Chondrocyte (in vitro differentiated cells): ENCODE results near the gene FLYWCH1. TPM values are rescaled to one million over a fixed set of nuclear protein-coding genes. Genes with fewer than 3 reads are reported as not detected.

Experiments used
- DNase-seq: peaks from one replicate; pipeline ENCODE4 v3.0.0; 2021; ENCODE audit warnings: mixed read lengths, low spot score
- H3K27ac Mint-ChIP-seq: one replicate; pipeline ENCODE4 v1.8.0; 2021; ENCODE audit warnings: mild to moderate bottlenecking, moderate library complexity, mixed read lengths; ENCODE audit not compliant: unreplicated experiment
- H3K27me3 Mint-ChIP-seq: 2 replicates; pipeline ENCODE4 v1.8.0; 2021; ENCODE audit warnings: low read depth, mixed read lengths
- H3K36me3 Mint-ChIP-seq: 2 replicates; pipeline ENCODE4 v1.8.0; 2021; ENCODE audit warnings: low read depth, mixed read lengths
- H3K4me1 Mint-ChIP-seq: 2 replicates; pipeline ENCODE4 v1.8.0; 2021; ENCODE audit warnings: low read depth, mild to moderate bottlenecking, mixed read lengths
- H3K4me3 Mint-ChIP-seq: one replicate; pipeline ENCODE4 v1.8.0; 2021; ENCODE audit warnings: mild to moderate bottlenecking, moderate library complexity, mixed read lengths; ENCODE audit not compliant: unreplicated experiment
- H3K9me3 Mint-ChIP-seq: 2 replicates; pipeline ENCODE4 v1.8.0; 2021; ENCODE audit warnings: low read depth, mixed read lengths
- total RNA-seq: library from RNA; stranded (reverse); gene quantifications from 3 replicates; pipeline ENCODE4 v1.2.1, GENCODE V29; 2021
- TF ChIP-seq, protein P1 (sequence below): fragments of 200-600 bp; sonication (generic); IDR thresholded peaks from 2 replicates; pipeline ENCODE4 v1.5.0; 2021; ENCODE audit warnings: antibody characterized with exemption, mild to moderate bottlenecking, moderate library complexity

The FLYWCH1 gene
- total RNA-seq, 1 donor from 2014 or later = 47.1 TPM

DNA sequence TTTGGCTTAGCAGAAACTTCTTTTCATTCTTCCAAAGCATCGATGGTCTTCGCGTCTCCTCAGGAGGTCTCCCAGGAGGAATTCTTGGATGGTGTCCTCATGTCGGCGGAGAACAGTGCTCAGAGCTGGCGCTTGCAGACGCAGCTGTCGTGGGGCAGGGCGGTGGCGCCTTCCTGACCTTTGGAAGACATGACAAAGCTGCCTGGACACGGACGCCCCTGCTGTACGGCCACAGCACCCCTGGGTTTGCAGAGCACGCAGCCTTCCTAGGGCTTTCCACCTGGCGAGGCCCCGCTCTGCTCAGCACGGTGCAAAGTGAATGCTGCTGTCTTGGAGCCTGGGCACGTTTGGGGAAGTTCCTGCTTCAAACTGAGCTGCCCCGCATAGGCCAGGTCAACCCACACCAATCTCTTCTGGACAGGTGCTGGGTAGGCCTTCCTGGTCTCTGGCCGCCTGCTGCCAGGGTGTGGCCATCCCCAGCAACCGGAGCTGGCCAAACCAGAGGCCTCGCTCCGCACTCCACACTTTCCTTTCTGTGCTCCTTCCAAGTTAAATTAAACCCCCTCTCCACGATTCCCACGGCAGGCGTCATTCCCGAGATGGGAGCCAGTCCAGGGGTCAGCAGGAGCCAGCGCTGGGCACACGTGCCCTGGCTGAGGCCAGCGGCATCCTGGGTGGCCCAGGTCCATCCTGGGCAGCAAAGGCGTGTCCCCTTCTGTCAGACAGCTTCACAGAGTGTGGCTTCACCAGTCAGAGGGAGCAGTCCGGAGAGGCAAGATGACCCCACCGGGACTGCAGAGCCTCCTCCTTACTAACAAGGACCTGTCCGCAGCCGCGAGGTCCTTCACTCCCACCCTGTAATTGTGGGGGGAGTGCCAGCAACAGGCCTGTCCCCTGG is 37.3 kb downstream of the FLYWCH1 start:
- H3K36me3 Mint-ChIP-seq = peaks cover 15% of the 10 kb centered on the region
- H3K9me3 Mint-ChIP-seq = no peaks in the 10 kb centered on the region
- H3K27ac Mint-ChIP-seq = no peak overlapping the region
- TF ChIP-seq, protein P1, sequence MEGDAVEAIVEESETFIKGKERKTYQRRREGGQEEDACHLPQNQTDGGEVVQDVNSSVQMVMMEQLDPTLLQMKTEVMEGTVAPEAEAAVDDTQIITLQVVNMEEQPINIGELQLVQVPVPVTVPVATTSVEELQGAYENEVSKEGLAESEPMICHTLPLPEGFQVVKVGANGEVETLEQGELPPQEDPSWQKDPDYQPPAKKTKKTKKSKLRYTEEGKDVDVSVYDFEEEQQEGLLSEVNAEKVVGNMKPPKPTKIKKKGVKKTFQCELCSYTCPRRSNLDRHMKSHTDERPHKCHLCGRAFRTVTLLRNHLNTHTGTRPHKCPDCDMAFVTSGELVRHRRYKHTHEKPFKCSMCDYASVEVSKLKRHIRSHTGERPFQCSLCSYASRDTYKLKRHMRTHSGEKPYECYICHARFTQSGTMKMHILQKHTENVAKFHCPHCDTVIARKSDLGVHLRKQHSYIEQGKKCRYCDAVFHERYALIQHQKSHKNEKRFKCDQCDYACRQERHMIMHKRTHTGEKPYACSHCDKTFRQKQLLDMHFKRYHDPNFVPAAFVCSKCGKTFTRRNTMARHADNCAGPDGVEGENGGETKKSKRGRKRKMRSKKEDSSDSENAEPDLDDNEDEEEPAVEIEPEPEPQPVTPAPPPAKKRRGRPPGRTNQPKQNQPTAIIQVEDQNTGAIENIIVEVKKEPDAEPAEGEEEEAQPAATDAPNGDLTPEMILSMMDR = no peak
- no peaks in the 10 kb centered on the region for H3K27me3 Mint-ChIP-seq
- H3K4me1 Mint-ChIP-seq = no peaks in the 10 kb centered on the region
- H3K4me3 Mint-ChIP-seq = no peak overlapping the region
- DNase-seq = peak; percentile 86

DNA sequence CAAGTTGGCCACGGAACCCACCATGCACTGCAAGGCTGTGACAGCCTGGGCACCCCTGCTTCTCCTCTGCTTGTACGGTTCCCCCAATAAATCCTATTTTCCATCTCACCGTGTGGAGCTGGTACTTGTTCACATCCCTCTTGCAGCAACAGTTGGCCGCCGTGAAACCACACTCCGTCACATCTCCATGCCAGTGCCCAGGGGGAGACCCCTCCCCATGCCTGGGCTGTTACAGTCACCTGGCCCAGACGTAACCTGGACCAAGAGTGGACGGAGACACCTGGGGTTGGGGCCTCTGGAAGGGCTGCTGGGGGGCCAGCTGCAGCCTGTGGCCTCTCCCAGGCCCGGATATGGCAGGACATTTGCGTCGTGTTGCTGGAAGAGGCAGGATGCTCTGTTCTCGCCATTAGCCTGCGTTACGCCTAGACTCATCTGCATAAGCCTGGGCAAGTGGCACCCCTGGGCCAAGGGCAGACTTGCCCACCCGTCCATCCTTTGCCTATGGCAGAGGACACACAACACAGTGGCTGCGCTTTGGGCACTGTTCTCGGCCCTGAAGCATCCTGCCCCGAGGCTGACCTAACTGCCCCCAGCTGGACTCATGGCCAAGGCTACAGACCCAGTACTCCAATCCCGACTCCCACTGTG is 38.1 kb downstream of the FLYWCH1 start:
- no peak overlapping the region for H3K27ac Mint-ChIP-seq
- DNase-seq = peak; percentile 83

DNA sequence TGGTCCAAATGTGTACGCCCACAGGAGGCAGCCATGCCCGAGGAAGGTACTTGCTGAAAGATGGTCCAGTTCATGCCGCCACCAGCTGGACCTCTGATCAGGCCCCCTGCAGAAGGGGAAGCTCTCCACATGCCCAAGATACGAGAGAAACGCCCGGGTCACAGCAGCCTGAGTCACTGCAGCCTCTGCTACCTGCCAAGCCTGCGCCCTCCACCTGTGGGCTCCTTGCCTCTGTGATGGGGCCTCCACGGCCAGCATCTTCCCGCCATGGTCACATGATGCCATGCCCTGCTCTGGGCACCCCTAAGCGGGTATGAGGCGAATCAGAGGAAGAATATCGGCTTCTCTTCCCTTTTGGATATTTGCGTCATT is 38.6 kb downstream of the FLYWCH1 start:
- H3K27me3 Mint-ChIP-seq = no peaks in the 10 kb centered on the region
- no peaks in the 10 kb centered on the region for H3K4me1 Mint-ChIP-seq

More for the DNA sequence above, 38.1 kb downstream of the FLYWCH1 start:
- Mint-ChIP-seq H3K36me3 (peaks cover 15% of the 10 kb centered on the region), H3K27me3 (no peaks in the 10 kb centered on the region), H3K4me1 (no peaks in the 10 kb centered on the region), H3K9me3 (no peaks in the 10 kb centered on the region), H3K4me3 (no peak overlapping the region)
- TF ChIP-seq, protein P1 = no peak

DNA sequence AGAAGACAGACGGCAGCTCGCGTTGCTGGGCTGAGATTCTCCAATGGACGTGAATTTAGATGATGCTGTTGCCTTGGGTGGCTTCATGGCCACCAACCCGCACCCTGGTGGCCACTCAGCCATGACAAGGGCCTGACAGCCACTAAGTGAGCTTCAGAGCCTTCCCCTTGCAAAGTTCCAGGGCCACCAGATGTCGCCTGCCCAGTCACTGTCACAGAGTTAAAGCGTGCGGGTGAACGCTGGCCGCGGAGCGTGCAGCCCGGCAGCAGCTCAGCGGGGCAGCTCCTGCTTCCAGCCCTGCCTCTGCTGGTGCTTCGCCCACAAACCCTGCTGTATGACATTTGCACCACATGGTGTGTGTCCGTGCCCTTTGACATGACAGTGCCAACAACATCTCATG is 39.0 kb downstream of the FLYWCH1 start:
- Mint-ChIP-seq H3K36me3 (peaks cover 15% of the 10 kb centered on the region), H3K4me1 (no peaks in the 10 kb centered on the region), H3K9me3 (no peaks in the 10 kb centered on the region), H3K4me3 (no peak overlapping the region), H3K27me3 (no peaks in the 10 kb centered on the region), H3K27ac (no peak overlapping the region)
- no peak for DNase-seq
- TF ChIP-seq, protein P1 = no peak

More for the DNA sequence above, 38.6 kb downstream of the FLYWCH1 start:
- Mint-ChIP-seq H3K27ac (no peak overlapping the region), H3K9me3 (no peaks in the 10 kb centered on the region), H3K4me3 (no peak overlapping the region), H3K36me3 (peaks cover 15% of the 10 kb centered on the region)
- TF ChIP-seq, protein P1 = no peak
- no peak for DNase-seq

DNA sequence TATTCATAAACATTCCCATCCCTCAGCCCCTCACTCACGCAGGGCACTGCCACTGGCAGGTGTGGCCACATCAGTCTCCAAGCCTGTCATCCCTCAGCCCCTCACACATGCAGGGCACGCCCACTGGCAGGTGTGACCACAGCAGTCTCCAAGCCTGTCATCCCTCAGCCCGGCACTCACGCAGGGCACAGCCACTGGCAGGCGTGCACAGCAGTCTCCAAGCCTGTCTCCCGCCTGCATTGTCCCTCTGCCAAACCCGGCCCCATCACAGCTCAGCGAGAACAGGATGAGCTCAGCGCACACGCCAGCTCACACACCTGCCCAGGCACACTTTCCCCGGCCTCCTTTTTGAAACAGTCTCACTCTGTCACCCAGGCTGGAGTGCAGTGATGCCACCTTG is 40.9 kb downstream of the FLYWCH1 start:
- Mint-ChIP-seq H3K27ac (no peak overlapping the region), H3K4me3 (no peak overlapping the region), H3K27me3 (peaks cover 2% of the 10 kb centered on the region), H3K36me3 (peaks cover 7% of the 10 kb centered on the region), H3K9me3 (no peaks in the 10 kb centered on the region), H3K4me1 (no peaks in the 10 kb centered on the region)
- peak; percentile 88 for DNase-seq
- TF ChIP-seq, protein P1 = no peak
